Thyroid gland (tissue), 4 donors: Measurements from ENCODE around the gene TEX28.
"Not testable (repeated sequence)": the region's sequence is repeated elsewhere in the genome, so short reads cannot be mapped to it uniquely, and the experiment has no call there.

ENCODE experiments used
- CTCF ChIP-seq, 6 experiments: fragments of 200-600 bp in 3 of 6; fragments of 450-650 bp in 3 of 6; sonication (generic) in 3 of 6; IDR thresholded peaks; one replicate each; pipeline ENCODE4 v1.5.1; 2016 to 2019; ENCODE audit warnings: antibody characterized with exemption in 6 of 6, mild to moderate bottlenecking in 2 of 6, inconsistent platforms in 1 of 6, moderate library complexity in 1 of 6
- POLR2A ChIP-seq, 2 donors: fragments of 450-650 bp; IDR thresholded peaks; one replicate each; pipeline ENCODE4 v1.6.1; 2017; ENCODE audit warnings: antibody characterized with exemption in 2 of 2, mild to moderate bottlenecking in 2 of 2, moderate library complexity in 1 of 2

DNA sequence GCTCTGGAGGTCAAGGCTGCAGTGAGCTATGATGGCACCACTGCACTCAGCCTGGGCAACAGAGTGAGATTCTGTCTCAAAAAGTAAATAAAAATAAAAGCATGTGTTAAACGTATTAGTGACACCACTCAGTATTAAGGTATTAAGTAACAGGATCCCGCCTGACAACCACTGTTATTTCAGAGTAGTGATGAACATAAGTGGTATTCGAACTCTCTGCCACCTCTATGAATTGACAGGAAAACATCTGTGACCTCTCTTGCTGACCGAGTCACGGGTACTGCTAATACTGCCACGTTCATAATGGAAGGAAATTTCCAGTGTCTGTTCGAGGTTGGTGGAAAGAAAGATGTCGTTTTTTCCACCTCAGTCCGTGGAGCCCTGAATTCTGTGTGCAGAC is 68.2 kb downstream of the TEX28 start:
- not testable (repeated sequence) for TF ChIP-seq POLR2A, CTCF (IDR thresholded peaks at IDR 0.05)
